Hepatic stellate cell (primary cell): ENCODE results near the gene PITPNB.
A peak's percentile ranks its signal among the peaks of the same experiment; 100 is the strongest.

Experiments used
- DNase-seq: peaks from one replicate; pipeline ENCODE4 v3.0.0; 2011; ENCODE audit warnings: low spot score

PITPNB gene

DNA sequence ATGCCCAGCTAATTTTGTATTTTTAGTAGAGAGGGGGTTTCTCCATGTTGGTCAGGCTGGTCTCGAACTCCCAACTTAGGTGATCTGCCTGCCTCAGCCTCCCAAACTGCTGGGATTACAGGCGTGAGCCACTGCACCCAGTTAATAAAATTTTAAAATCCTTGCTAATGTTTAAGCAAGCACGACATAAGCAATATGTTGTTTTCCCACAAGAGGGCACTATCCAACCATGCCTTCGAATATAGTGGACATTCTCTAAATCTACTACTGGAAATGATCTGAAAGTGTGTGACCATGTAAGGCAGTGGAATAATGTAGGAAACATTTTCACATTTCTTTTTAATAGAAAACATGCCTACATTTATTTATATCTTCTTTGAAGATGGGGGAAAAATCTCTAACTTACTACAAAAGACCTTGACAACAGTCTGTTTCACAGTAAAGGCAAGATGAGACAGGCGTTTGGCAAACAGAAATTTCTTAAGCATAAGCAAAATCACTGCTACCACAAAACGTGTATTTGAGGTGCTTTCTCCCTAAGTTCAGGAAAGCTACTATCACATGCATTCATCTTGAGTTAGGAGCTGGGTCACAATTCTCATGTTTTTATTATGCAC, 38.2 kb downstream of the PITPNB start:
- DNase-seq: peak; percentile 19

DNA sequence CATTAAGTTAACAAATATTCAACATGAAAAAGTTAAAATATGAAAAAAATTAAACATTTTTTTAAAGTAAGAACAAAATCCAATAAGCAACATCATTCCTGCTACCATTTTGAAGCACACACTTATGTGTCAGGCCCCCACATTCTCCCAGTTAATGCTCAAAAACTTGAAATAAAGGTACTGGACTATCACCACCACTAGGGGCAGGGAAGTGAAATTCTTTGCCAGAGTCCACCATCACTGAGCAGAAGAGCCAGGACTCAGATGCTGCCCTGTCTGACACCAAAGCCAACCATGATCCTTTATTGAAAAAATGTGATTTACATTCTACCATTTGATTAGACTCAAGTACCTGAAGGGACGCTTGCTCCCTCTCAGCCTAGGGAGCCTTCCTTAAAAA, 39.1 kb downstream of the PITPNB start:
- DNase-seq: peak; percentile 45

DNA sequence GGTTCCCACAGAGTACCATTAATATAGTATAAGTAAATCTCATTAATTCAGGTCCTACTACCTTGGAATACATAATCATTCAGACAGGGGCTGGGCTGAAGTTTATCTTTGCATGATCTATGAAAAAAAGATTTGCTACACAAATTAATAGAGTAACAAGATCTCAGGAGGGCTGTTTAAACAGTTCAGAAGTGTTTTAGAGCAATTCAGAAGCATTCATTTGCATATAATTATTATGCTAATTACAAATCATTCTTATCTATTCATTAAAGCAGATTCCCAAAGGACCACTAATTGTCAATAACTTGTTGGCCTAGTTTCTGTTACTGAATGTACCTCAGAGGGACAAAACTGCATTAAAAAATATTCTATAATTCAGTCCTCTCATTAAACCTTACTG, 40.5 kb downstream of the PITPNB start:
- no peak for DNase-seq

DNA sequence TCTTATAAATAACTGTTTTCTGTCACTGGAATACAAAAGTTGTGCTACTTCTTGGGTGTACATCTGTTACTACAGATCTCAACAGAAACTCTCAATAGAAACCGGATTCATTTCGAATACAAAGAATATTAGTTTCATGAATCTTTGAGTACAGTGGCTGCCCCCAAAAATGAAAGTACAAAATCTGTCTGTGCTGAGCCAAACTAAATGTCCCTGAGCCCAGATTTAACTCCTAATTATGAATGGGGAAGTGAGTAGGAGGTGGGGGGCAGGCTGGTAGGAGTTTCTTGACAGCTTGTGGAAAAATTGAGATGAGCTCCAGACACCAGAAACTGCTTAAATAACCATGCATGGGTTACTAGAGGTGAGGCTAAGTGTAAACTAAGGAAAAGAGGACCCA, 41.6 kb downstream of the PITPNB start:
- DNase-seq: no peak

DNA sequence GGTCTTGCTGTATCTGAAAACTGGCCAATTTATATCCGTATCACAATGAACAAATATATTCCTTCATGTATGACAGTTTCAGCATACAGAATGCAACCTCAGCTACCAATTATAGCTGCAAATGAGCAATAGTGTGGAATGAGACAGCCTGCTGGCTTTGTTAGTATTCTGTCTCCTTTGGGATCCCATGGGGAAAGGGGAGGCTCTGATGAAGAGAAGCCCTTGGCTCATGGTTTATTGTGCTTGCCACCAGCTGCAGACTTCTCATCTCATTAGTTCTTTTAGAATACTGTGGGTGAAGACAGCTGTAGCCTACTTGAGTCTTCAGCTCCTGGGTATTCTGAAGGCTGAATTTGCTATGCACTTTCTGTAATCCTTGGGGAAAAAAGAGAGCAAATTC, 42.4 kb downstream of the PITPNB start:
- DNase-seq: no peak

DNA sequence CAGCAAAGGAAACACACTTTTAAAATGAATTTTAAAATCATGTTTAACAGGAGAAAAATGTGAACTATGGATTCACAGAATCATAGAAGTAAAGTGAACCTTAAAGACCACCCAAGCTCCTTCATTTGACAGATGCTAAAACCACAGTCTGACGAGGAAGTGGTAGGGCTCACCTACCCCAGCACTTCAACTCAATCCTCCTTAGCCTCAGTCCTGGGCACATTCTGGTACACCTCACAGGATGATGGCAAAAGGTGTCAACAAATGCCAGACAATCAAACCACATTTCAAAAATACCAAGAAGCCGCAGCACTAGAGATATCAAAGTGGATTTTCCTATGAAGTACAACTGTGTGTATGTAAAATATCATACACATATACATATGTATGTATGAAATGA, 43.1 kb downstream of the PITPNB start:
- no peak for DNase-seq

DNA sequence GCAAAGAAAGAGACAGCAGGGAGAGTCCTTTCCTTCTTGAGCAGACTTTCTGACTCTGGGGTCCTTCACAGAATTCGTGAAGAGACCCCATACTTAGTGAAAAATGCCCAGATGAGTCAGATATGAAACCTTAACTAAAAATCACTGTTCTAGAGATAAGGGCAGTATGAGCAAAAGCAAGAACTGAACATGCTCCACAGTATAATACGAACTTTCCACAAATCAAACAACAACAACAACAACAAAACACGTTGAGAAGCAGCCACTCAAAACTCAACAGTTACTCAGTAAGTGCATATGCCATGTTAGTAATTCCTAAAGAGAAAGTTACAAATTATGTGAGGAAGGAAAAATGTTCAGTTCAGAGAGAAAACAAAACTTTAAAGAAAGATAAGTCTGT, 44.3 kb downstream of the PITPNB start:
- DNase-seq: no peak

DNA sequence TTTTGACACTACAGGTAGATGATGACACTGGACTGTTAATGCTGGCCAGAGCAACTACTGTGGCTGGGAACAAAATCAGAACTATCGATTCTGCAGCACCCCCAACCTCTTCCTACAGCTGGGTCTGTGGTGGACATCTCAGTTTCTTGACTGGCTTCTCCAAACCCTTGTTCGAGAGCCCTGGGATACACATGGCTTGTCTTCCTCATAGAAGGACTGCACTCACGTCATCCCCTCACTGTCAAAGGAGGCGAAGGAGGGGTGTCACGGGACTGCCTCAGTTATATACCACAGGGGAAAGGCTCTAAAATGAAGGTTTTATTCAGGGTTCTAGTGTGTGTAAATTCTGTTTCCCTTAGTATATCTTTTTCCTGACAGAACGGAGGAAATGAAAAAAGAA, 44.9 kb downstream of the PITPNB start:
- DNase-seq: no peak

DNA sequence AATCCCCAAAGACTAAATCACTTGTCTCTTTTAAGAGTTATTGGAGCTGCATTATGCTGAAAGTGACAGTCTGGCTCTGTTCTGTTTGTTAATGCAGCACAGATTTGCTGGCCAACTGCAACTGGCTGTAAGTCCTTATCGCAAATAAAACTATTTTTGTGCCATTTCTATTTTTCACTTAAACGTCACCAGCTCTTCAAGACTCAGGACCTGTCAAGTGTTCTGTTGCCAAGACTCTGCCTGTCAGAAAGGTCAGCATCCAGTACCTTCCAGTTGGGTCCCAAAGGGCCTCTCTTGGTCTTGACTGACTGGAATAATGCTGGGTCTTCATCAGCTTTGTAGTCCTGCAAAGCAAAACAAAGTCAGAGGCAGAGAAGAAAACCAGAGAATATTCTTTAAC, 45.6 kb downstream of the PITPNB start:
- no peak for DNase-seq

DNA sequence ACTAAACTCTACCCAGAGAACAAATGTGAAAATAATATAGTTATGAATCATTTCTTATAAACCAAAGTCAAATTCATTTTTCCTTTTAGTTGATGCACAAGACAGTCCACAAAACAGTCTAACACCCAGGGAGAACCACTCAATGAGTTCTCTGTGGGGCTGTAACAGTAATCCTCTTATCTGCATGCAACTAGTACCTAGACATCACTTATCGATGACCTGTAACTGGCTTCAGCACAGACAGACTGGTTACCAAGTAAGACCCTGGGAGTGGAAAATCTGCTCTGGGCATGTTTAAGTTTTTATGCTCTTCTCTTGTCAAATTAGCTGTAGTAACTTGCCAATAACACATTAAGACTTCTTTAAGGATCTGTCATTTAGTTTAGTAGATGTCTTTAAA, 46.6 kb downstream of the PITPNB start:
- no peak for DNase-seq

DNA sequence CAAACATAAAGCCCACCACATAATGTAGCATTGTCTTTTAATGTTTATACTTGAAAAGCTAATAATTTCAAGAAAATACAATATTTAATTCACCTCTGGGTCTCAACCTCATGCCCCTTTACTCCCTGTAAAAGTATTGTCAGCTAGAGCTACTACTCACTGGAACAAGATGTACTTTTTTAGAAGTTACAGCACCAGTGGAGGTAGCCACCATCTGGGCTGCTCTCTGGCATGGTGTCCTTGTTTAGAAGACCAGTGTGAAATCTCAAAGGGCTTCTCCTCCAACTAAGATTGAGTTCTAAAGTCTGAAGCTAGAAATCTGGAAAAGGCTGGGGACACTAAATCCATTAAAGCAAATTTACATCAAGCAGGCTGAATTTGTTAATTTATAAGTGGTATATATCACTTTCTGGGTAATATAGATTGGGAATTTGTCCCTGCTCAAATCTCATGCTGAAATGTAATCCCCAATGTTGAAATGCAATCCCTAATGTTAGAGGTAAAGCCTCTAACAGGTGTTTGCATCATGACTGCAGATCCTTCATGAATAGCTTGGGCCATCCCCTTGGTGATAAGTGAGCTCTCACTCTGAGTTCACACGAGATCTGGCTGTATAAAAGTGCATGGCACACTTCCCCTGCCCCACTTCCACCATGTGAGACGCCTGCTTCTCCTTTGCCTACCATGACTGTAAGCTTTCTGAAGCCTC, 47.6 kb downstream of the PITPNB start:
- no peak for DNase-seq

DNA sequence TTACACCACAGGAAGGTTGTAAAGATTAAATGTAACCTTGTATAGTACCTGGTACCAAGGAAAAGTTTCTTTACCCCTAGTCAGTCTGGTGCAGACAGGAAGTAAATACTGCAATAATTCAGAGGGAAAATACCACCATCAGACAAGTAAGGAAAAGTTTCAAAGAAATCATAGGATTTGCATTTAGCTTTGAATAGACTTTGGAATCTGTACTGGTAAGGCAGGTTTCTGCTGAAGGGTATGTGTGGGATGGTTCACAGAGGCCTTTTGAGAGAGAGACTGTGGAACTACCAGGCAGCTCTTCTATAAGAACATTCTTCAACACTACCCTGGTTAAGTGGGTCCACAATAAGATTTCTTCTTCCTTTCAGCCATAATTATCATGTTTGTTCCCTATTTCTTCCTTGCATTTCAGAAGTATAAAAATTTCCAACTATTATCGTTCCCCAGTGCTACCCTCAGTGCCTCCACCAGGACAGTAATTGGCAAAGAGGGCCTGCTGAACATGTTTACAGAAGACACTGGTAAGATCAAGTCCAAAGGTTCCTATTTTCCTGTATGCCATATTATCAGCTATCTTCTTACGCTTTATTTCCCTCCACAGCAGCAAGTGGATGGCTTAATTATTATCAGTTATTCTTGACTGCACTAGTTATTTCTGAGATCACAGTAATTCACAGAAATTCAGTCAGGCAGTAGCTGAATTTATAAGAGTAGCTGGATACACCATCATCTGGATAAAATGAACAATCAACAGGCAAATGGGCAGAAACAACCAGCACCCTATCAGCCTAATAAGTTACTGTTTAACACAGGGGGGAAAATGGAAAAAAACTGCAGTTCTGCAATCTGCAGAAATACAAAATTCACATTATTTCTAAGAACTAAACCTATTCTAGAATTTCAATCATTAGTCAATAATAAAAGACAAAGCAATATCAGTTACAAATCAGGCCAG, 48.5 kb downstream of the PITPNB start:
- DNase-seq: no peak

DNA sequence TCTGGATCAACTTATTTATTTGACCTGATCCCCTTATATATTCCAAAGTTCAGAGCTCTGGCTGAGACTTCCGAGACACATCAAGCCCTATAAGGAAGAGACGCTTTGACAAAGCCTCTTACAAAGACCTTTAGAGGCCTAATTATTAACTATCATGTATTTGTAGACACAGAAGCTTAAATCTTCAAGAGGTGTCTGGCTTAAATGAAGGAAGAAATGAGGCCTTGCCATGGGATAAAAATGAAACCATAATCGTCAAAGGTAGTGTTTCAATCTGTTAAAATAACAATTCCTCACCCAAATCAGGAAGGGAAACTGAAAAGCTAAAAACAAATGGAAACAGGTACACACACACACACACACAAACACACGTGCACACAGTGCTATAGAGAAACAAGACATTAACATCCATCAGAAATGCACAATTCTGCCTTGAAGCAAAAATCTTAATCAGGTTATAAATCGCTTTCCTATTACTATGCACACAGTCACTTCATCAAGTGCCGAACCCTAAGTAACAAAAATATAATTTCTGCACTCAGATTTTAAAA, 50.2 kb downstream of the PITPNB start:
- no peak for DNase-seq

DNA sequence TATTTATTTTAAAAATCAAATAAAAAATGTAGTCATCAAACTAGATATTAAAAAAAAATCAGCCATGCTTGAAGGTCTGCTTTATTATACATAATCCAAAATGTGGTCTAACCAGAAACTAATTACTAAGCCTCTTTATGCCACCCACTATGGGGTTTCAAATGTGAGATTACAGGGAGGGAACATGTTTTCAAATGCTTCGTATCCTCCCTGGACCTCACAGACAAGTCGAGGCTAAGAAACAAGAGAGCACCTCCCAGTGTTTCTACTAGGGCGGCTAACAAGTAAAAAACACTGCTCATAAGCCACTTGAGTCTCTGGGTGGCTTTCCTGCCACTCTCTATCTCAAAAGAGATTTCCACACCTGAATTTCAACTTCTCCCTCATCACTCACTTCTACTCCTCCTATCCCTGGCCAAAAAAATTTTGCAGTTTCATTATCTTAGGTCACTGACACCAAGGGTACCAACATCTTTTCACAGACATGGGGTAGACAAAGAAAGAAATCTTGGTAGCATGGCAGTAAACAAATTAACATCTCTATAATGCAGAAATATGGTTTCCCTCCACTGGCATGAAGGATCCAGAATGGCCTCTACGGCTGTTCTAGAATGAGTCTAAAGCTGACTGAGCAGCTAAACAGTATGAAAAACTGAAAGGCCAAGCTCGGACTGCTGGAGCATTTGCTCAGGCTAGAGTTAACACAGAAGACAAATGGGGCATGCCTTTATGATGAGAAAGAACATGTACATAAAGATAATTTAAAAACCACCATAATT, 50.9 kb downstream of the PITPNB start:
- no peak for DNase-seq

DNA sequence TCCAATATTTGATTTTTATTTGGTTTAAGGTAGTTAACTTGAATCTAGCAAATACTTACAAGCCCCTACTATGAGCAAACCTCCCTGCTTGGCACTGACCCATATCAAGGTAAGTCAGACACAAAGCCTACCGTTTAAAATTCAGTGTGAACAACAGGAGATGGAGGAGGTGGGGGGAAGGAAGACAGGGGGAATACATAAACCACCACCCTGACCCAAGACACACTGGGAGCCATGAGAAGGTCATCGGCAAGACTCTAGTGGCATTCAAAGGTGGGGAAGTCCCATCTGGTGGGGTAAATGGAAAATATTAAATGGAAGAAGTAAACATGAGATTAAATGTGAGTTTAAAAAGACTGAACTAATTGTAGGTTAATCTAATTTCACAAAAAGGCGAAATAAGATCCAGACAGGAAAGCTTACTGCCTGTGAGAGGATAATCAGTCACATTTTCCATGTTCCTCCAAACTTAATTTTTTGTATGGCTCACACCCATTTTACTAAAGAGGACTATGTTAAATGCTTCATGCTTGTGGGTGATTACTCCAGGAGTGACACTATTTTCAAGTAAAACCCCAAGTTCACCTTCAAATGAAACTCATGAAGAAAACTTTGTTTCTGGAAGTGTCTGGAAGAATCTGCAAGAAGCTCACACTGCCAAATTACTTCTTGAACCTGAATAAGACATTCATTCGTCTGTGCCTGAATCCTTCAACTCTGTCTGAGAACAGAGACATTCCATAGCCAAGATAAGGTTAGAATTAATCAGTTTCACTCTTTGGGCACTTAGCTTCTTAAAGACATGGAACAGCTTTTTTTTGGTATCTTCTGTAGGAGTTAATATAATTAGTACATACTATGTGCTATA, 51.7 kb downstream of the PITPNB start:
- no peak for DNase-seq

DNA sequence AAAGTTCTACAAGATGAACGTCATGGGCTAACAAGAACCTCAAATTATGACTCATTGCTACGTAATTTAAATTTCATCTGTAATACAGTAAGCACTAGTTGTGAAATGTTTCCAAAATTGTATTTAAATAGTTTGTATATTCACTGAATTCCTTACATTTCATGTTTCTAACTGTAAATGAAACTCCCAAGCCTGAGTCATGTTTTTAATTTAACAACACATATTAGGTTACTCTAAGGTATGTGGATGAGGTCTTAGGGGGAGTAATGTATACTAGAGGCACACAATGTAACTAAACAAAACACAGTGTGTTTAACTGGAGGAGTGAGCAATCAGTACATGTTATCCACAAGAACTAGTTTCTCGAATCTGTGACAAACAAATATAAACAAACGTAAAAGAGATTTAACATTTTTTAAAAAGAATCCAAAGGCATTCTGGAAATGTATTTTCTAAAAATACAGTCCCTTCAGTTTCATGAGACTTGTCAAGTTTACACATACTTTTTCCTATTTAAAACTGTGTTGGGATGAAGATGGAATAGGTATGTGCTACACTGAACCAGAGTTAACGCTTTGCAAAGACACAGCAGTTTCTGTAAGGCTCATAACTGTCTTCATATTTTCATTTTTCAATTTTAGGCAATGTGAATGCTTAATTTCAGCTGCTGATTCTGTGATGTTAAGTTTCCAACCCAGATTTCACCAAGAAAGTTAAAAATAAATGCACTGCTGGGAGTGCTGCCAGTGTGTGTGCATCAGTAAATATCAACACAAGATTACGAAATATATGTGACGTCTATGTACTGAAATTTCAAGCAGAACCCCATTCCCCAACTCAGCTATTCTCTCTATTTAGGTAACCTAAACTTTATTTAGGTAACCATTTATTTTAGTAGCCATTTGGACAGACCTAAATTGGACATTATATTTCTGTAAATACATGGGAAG, 52.6 kb downstream of the PITPNB start:
- DNase-seq: peak; percentile 34

DNA sequence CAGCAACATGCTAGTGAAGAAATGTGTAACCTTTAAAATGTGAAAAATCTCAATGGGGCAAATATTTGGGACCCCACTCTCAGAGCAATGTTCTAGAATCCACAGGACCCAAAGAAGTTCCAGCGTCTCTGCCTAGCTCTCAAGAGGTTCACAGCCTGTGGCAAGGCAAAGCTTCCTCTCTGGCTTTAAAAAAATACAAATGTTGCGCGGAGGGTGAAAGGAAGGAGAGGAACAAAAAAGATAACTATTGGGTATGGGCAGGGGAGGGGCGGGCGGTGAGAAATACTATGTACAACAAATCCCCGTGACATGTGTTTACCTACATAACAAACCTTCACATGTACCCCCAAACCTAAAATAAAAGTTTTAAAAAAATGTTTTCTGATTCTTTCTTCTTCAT, 53.6 kb downstream of the PITPNB start:
- no peak for DNase-seq

DNA sequence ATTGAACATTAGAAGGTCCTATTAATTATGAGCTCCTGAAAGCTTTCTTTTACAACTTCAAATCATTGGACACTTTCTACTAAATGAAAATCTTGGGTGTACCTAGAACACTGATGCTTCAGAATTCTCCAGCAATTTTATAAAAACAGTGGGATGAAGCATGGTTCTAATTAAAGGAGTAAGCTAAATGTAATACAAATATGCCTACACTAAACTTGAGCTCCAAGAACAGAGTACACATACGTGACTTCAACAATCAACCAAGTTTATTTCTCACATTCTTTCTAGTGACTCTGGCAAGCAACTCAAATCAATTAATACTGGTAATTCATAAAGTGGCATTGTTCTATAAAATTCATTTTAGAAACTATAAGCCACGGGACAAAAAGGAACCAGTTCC, 55.5 kb downstream of the PITPNB start:
- no peak for DNase-seq

DNA sequence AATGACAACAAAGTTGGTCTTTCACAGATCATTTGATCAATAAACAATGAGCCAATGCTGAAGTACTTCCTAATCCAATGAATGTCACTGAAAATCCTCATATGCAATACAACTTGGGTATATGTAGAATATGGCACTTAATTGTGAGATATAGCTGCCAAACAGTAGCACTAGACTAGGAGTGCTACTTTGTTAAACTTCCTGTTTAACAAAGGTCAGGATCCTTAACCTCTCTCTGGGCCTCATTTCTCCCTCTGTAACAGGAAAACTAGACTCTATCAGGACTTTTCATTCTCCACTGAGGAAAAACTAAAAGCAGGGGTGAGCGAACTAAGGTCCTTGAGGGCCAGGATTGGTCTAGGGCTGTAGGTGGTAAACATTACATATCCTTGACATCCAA, 56.1 kb downstream of the PITPNB start:
- no peak for DNase-seq

DNA sequence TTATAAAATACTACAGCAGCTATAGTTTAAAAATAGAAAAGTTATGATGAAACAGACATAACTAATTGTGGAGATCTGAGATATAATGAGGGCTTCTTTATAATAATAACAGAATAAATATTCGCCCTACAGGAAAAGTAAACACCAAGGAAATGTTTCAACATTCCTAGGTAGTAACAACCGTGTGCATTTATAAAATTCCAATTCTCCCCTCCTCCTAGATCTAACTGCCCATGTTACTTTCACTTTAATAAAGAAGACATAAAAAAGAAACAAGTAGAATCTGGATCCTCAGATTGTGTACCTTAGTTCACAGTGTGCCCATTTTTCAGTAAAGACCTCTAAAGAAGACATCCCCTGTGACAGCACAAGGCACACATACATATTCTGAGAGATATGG, 59.7 kb downstream of the PITPNB start:
- no peak for DNase-seq
